ENCODE data around the gene WIF1.

Gene WIF1

GRCh38 chr12:65119063-65119462, 2.0 kb downstream of the WIF1 start:
- no peak for FAIRE-seq
- no peak for TF ChIP-seq POLR2A (IDR thresholded peaks at IDR 0.05; ENCODE audit: low read depth, low read length)
- TF ChIP-seq POLR2AphosphoS5 (IDR thresholded peaks at IDR 0.05; ENCODE audit: low read depth, low read length): no peak
- TF ChIP-seq TAF1 (IDR thresholded peaks at IDR 0.05; ENCODE audit: borderline replicate concordance, low read depth, low read length): no peak
- no peak for DNase-seq (ENCODE audit: insufficient read length)

DNA sequence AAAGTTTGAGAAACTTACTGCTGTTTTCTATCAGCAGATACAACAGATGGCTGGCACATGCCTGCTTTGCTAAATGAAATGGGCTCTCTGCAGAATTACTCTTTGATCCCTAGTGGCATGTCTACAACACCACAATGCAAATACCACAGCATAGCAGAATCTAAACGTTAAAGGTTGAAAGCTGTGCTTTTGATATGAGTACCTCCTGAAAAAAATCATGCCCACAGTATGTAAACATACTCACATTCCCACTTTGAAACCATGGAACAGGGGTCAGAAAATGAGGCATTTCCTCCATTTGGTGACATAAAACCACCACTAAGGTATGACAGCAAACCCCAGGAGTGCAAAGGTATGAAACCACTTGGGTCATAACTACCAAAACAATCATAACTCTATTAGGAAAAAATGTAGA, 7.5 kb downstream of the WIF1 start:
- no peak for DNase-seq (ENCODE audit: insufficient read length)
- FAIRE-seq: no peak
- TF ChIP-seq TAF1 (IDR thresholded peaks at IDR 0.05; ENCODE audit: borderline replicate concordance, low read depth, low read length) (no peak), POLR2A (IDR thresholded peaks at IDR 0.05; ENCODE audit: low read depth, low read length) (no peak), POLR2AphosphoS5 (IDR thresholded peaks at IDR 0.05; ENCODE audit: low read depth, low read length) (no peak)

GRCh38 chr12:65106948-65107347, 14.2 kb downstream of the WIF1 start:
- FAIRE-seq (no peak), DNase-seq (ENCODE audit: insufficient read length) (no peak)
- TF ChIP-seq POLR2AphosphoS5 (IDR thresholded peaks at IDR 0.05; ENCODE audit: low read depth, low read length): no peak
- TF ChIP-seq POLR2A (IDR thresholded peaks at IDR 0.05; ENCODE audit: low read depth, low read length): no peak
- TF ChIP-seq TAF1 (IDR thresholded peaks at IDR 0.05; ENCODE audit: borderline replicate concordance, low read depth, low read length): no peak

DNA sequence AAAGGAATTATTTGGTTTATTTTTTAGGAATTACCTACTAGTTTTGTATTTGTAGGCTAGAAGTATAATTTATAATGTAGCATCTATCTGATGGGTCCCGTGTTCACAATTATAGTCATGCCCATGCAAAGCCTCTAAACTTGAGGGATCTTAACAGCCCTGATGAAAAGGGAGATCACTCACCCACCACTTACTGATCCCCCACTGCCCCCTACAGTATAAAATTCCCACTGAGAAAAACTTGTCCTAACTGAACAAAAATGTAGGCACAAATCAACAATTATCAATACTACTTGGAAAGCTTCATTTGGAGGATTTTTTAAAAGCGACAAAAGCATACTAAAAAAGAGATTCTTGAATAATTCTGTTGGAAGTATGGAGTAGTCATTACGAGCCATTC, 21.0 kb downstream of the WIF1 start:
- TF ChIP-seq POLR2AphosphoS5 (IDR thresholded peaks at IDR 0.05; ENCODE audit: low read depth, low read length) (no peak), POLR2A (IDR thresholded peaks at IDR 0.05; ENCODE audit: low read depth, low read length) (no peak), TAF1 (IDR thresholded peaks at IDR 0.05; ENCODE audit: borderline replicate concordance, low read depth, low read length) (no peak)
- no peak for FAIRE-seq
- no peak for DNase-seq (ENCODE audit: insufficient read length)

- no peak for FAIRE-seq
- TF ChIP-seq POLR2AphosphoS5 (IDR thresholded peaks at IDR 0.05; ENCODE audit: low read depth, low read length) (no peak), POLR2A (IDR thresholded peaks at IDR 0.05; ENCODE audit: low read depth, low read length) (no peak), TAF1 (IDR thresholded peaks at IDR 0.05; ENCODE audit: borderline replicate concordance, low read depth, low read length) (no peak)
- no peak for DNase-seq (ENCODE audit: insufficient read length)
These were observed 21.9 kb downstream of the WIF1 start for GRCh38 chr12:65099182-65099581.

DNA sequence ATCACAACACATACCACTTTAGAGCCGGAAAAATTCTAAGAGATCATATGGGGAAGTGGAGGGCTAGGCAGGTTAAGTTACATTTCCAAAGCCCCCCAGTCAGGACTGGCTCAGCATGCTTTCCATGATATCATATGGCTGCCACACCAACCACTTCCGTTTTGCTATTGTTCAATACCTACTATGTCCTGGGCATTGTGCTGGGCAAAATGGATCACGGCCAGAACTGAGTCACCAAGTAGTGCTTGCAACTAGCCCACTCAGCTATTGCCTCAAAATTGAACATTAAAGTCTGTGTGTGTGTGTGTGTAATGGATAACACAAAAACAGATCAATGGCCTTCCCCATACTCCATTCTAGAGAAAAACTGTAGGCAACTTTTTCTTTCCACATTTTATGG, 22.7 kb downstream of the WIF1 start:
- no peak for FAIRE-seq
- TF ChIP-seq POLR2A (IDR thresholded peaks at IDR 0.05; ENCODE audit: low read depth, low read length) (no peak), TAF1 (IDR thresholded peaks at IDR 0.05; ENCODE audit: borderline replicate concordance, low read depth, low read length) (no peak), POLR2AphosphoS5 (IDR thresholded peaks at IDR 0.05; ENCODE audit: low read depth, low read length) (no peak)

GRCh38 chr12:65094722-65095121, 26.4 kb downstream of the WIF1 start:
- FAIRE-seq: no peak
- no peak for TF ChIP-seq POLR2A (IDR thresholded peaks at IDR 0.05; ENCODE audit: low read depth, low read length)
- TF ChIP-seq TAF1 (IDR thresholded peaks at IDR 0.05; ENCODE audit: borderline replicate concordance, low read depth, low read length): no peak
- no peak for TF ChIP-seq POLR2AphosphoS5 (IDR thresholded peaks at IDR 0.05; ENCODE audit: low read depth, low read length)
- no peak for DNase-seq (ENCODE audit: insufficient read length)

More for the DNA sequence above, 22.7 kb downstream of the WIF1 start:
- DNase-seq (ENCODE audit: insufficient read length): no peak

- DNase-seq (ENCODE audit: insufficient read length) (no peak), FAIRE-seq (no peak)
- TF ChIP-seq POLR2A (IDR thresholded peaks at IDR 0.05; ENCODE audit: low read depth, low read length) (no peak), POLR2AphosphoS5 (IDR thresholded peaks at IDR 0.05; ENCODE audit: low read depth, low read length) (no peak), TAF1 (IDR thresholded peaks at IDR 0.05; ENCODE audit: borderline replicate concordance, low read depth, low read length) (no peak)
These were observed 27.5 kb downstream of the WIF1 start for GRCh38 chr12:65093606-65094005.

DNA sequence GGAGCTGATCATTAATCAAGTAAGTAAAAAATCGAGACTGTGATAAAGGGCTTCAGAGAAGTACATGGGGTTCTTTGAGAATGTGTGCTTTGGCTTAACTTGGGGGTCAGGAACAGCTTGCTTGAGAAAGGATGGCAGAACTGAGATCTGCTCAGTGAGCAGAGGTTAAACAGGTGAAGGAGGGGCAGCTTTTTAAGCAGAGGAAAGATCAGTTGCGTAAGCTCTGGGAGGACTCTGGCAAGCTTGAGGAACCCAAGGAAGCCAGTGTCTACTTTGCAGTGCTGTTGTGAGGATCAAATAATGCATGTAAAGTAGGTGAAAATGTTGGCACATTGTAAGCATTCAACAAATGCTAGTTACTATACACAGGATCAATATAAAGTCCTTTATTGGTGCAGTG, 30.6 kb downstream of the WIF1 start:
- DNase-seq (ENCODE audit: insufficient read length): no peak
- FAIRE-seq: no peak
- TF ChIP-seq POLR2AphosphoS5 (IDR thresholded peaks at IDR 0.05; ENCODE audit: low read depth, low read length) (no peak), TAF1 (IDR thresholded peaks at IDR 0.05; ENCODE audit: borderline replicate concordance, low read depth, low read length) (no peak), POLR2A (IDR thresholded peaks at IDR 0.05; ENCODE audit: low read depth, low read length) (no peak)

- TF ChIP-seq POLR2AphosphoS5 (IDR thresholded peaks at IDR 0.05; ENCODE audit: low read depth, low read length): no peak
- no peak for TF ChIP-seq TAF1 (IDR thresholded peaks at IDR 0.05; ENCODE audit: borderline replicate concordance, low read depth, low read length)
- no peak for TF ChIP-seq POLR2A (IDR thresholded peaks at IDR 0.05; ENCODE audit: low read depth, low read length)
- FAIRE-seq: no peak
These were observed 34.9 kb downstream of the WIF1 start for GRCh38 chr12:65086236-65086635.

DNA sequence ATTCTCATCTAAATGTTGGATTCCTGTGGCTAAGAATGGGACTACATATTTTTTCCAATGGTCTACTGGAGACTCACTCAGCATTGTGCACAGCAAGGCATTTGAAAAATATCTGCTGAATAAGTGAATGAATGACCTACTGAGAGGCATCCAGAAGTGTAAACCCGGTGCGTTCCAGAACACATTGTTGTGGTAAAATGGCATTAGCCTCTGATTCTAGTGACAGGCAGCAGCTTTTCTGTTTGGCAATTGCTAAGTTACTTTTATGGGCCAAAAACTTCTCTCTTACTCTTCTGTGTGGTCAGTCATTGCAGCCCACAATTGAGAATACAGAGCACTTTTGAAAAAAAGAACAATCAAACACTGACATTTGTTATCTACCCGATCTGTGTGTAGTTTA, 36.5 kb downstream of the WIF1 start:
- DNase-seq (ENCODE audit: insufficient read length) (no peak), FAIRE-seq (no peak)
- TF ChIP-seq TAF1 (IDR thresholded peaks at IDR 0.05; ENCODE audit: borderline replicate concordance, low read depth, low read length): no peak
- no peak for TF ChIP-seq POLR2AphosphoS5 (IDR thresholded peaks at IDR 0.05; ENCODE audit: low read depth, low read length)
- no peak for TF ChIP-seq POLR2A (IDR thresholded peaks at IDR 0.05; ENCODE audit: low read depth, low read length)

More at GRCh38 chr12:65086236-65086635, 34.9 kb downstream of the WIF1 start:
- DNase-seq (ENCODE audit: insufficient read length): no peak

DNA sequence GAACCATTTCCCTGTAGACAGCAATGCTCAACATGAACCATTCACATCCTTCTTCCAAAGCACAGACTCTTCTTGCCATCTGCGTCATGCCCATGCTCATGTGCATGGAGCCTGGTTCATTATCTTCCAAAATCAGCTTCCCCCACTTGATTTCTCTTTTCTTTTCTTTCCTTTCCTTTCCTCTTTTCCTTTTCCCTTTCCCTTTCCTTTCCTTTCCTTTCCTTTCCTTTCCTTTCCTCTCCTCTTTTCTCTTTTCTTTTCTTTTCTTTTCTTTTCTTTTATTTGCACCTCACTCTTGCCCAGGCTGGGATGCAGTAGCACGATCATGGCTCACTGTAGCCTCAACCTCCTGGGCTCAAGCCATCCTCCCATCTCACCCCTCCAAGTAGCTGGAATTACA, 37.5 kb downstream of the WIF1 start:
- no peak for FAIRE-seq
- TF ChIP-seq POLR2A (IDR thresholded peaks at IDR 0.05; ENCODE audit: low read depth, low read length) (no peak), TAF1 (IDR thresholded peaks at IDR 0.05; ENCODE audit: borderline replicate concordance, low read depth, low read length) (no peak), POLR2AphosphoS5 (IDR thresholded peaks at IDR 0.05; ENCODE audit: low read depth, low read length) (no peak)
- no peak for DNase-seq (ENCODE audit: insufficient read length)

DNA sequence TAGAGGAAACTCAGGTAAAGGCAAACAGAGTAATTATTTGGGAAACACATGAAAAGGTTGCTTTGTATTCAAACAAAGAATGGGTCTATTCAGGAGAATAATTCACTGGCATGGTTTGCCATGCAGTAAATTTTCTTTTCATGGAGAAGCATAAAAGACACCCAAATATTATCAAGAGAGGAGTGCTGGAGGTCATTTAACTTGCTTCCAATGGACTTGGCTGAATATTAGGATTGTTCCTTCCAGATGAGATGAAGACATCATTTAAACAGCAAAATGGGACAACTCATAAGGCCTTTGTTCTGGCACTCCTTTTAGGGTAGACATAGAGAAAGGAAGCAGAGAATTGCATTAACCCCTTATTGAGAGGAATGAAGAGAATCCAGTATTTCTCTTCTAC, 38.7 kb downstream of the WIF1 start:
- TF ChIP-seq TAF1 (IDR thresholded peaks at IDR 0.05; ENCODE audit: borderline replicate concordance, low read depth, low read length) (no peak), POLR2A (IDR thresholded peaks at IDR 0.05; ENCODE audit: low read depth, low read length) (no peak), POLR2AphosphoS5 (IDR thresholded peaks at IDR 0.05; ENCODE audit: low read depth, low read length) (no peak)
- FAIRE-seq: no peak

More for the DNA sequence above, 38.7 kb downstream of the WIF1 start:
- DNase-seq (ENCODE audit: insufficient read length): no peak
